ENCODE data around the gene TSPAN18.

GRCh38 chr11:44884056-44884455 is 157.3 kb downstream of the TSPAN18 start:
- TF ChIP-seq CTCF (tag by site-specific recombination; IDR thresholded peaks at IDR 0.05) (no peak), ZNF530 (tag by site-specific recombination; IDR thresholded peaks at IDR 0.05; ENCODE audit: low read depth) (no peak), ZNF10 (tag by site-specific recombination; IDR thresholded peaks at IDR 0.05) (no peak), ZNF660 (tag by site-specific recombination; IDR thresholded peaks at IDR 0.05) (no peak), ZNF274 (IDR thresholded peaks at IDR 0.05; ENCODE audit: low read length) (no peak), ZNF274 (tag by site-specific recombination; IDR thresholded peaks at IDR 0.05; ENCODE audit: borderline replicate concordance) (no peak), ZNF292 (tag by site-specific recombination; IDR thresholded peaks at IDR 0.05; ENCODE audit: borderline replicate concordance, low read depth) (no peak)
